GM12872 (cell line): ENCODE data around the gene CACNG7.

Experiments
- TF ChIP-seq, protein P1 (sequence below): IDR thresholded peaks from 3 replicates; pipeline ENCODE4 v1.5.1; 2011; ENCODE audit warnings: low read depth, mild to moderate bottlenecking, low read length, moderate library complexity; ENCODE audit not compliant: insufficient read depth

CACNG7 gene

DNA sequence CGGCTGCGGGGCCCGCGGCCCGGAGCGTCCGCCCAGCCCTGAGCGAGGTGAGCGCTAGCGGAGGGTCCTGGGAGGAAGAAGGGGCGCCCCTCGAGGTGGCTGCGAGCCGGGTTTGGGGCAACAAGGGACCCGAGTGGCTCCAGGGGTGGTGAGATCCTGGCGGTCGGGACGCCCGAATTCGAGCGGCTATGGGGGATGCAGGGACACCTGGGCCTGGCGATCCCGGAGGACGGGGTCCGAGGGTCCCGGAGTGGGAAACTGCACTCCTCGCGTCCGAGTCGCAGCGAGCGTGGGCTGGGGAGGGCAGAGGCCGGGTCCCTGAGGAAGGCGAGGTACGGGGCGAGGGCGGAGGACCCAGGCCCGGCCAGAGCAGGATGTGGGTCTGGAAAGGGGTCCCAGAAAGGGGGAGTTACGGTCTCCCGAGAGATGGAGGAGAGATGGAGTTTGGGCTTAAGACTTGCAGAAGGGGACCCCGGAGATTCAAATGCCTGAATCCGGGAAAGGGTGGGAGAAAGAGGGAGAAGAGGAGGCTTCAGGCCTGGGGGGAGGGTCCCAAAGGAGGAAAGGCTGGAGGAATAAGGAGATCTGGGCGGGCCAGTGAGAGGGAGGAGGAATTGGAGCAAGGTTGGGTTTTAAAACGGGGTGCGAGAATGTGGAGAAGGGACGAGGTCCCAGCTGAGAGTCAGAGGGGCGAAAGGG, 542 bp downstream of the CACNG7 start:
- TF ChIP-seq, protein P1, sequence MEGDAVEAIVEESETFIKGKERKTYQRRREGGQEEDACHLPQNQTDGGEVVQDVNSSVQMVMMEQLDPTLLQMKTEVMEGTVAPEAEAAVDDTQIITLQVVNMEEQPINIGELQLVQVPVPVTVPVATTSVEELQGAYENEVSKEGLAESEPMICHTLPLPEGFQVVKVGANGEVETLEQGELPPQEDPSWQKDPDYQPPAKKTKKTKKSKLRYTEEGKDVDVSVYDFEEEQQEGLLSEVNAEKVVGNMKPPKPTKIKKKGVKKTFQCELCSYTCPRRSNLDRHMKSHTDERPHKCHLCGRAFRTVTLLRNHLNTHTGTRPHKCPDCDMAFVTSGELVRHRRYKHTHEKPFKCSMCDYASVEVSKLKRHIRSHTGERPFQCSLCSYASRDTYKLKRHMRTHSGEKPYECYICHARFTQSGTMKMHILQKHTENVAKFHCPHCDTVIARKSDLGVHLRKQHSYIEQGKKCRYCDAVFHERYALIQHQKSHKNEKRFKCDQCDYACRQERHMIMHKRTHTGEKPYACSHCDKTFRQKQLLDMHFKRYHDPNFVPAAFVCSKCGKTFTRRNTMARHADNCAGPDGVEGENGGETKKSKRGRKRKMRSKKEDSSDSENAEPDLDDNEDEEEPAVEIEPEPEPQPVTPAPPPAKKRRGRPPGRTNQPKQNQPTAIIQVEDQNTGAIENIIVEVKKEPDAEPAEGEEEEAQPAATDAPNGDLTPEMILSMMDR = no peak

DNA sequence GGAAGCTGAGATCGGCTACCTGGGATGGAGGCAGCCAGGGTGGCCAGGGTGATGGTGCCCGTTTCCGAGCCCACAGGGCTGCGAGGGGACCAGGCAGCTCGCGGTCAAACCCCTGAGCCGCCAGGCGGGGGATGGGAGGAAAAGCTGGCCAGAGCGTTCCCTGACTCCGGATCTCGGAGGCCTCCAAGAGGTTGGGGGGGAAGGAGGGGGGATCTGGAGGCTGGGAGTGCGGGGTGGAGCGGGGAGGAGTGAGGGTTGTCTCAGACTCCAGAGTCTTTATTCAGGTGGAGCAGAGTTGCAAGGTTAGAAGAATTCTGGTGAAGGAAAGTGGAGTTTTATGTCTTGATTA, 1.1 kb downstream of the CACNG7 start:
- TF ChIP-seq, protein P1 = no peak

DNA sequence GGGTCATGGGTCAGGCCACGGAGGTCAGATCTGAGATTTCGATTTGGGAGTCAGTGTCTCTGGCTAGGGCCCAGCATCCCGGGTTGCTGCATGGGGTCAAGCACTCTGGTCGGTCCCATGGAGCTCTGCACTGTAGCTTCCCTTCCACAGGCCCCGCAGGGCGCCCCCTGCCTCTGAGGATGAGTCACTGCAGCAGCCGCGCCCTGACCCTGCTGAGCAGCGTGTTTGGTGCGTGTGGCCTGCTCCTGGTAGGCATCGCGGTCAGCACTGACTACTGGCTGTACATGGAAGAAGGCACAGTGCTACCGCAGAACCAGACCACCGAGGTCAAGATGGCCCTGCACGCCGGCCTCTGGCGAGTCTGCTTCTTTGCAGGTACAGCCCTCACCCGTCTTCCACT, 3.6 kb downstream of the CACNG7 start:
- TF ChIP-seq, protein P1 = peak; percentile 24; the same call in 1 of the 3 replicates

DNA sequence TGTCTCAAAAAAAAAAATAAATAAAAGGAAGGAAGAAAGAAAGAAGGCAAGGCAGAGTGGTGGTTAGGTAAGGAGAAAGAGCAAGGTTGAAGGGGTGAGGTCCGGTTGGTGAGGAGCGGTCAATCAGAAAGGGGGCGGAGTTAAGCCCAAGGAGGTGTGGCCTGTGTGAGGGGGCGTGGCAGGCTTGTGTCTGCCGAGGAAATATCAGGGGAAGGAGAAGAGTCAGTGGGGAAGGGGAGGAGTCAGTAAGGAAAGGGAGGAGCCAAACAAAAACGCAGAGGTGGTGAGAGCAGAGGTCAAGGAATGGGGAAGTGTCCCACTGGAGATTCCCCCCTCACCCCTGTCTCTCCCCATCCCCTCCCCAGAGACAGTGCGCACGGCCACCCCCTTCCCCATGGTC, 5.9 kb downstream of the CACNG7 start:
- TF ChIP-seq, protein P1 = no peak

DNA sequence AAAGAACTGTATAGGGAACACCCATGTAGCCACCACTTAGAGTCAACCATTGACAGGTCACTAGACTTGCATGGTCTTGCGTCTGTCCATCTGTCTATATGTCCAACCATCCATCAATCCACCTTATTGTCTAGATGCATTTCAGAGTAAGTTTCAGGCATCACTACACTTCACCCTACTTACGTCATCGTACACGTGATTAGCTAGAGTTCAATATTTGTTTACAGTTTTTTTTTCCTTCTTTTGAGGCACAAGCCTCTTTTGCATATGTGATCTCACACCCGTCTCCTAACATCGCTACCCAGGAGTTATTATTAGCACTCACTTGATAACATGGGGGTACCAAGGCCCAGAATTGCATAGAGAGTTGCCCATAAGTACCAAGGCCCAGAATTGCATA, 6.9 kb downstream of the CACNG7 start:
- TF ChIP-seq, protein P1 = no peak

DNA sequence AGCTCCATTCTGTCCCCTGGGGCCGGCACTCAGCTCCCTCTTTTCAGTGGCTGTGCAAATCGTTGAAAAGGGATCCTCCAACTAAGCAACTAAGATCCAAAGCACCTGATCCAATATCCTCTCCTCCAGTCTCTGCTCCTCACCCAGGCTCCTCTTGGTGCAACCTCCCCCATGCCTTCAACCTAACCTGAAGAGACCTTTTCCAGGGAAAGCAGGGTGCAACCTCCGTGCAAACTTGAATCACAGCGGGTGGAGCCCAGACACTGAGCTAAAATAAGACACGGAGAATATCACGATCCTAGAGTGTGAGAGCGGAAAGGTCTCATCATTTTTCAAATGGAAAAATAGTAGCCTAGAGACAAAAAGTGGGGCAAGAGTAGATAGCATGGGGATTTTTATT, 8.3 kb downstream of the CACNG7 start:
- TF ChIP-seq, protein P1 = no peak

DNA sequence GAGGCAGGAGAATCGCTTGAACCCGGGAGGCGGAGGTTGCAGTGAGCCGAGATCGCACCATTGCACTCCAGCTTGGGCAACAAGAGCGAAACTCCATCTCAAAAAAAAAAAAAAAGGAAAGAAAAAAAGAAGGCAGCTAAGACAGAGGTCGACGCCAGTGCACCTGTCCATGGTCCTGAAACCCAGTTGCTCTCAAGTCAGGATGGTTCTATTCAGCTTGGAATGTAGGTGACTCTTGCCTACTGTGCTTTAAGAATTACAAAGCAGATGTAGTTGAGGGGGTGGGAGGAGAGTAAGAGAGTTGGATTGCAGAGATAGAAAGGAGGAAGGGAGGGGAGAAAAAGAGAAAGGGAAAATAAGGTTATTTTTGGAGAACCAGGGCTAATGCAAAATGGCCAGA, 18.7 kb downstream of the CACNG7 start:
- TF ChIP-seq, protein P1 = no peak
